Effector CD4-positive, alpha-beta T cell (primary cell): Measurements from ENCODE around the gene PTPRM.

ENCODE experiments used
- DNase-seq: peaks from one replicate; pipeline ENCODE4 v3.0.0-alpha.2; 2020

Gene PTPRM

GRCh38 chr18:8348051-8348720, 781.1 kb downstream of the PTPRM start:
- no peak for DNase-seq

GRCh38 chr18:8349608-8350323, 782.6 kb downstream of the PTPRM start:
- DNase-seq = no peak

GRCh38 chr18:8350628-8351027, 783.5 kb downstream of the PTPRM start:
- no peak for DNase-seq

GRCh38 chr18:8351161-8351560, 784.0 kb downstream of the PTPRM start:
- no peak for DNase-seq

- no peak for DNase-seq
Observed at GRCh38 chr18:8354304-8354703, 787.2 kb downstream of the PTPRM start.

GRCh38 chr18:8356001-8356400, 788.9 kb downstream of the PTPRM start:
- DNase-seq = no peak

- DNase-seq = no peak
Observed at GRCh38 chr18:8357320-8357719, 790.2 kb downstream of the PTPRM start.

- DNase-seq = no peak
Observed at GRCh38 chr18:8358033-8358765, 791.1 kb downstream of the PTPRM start.

- no peak for DNase-seq
Observed at GRCh38 chr18:8359076-8359475, 792.0 kb downstream of the PTPRM start.

- DNase-seq = no peak
Observed at GRCh38 chr18:8359481-8359880, 792.4 kb downstream of the PTPRM start.

- DNase-seq = no peak
Observed at GRCh38 chr18:8361941-8362471, 794.9 kb downstream of the PTPRM start.

GRCh38 chr18:8362863-8363262, 795.7 kb downstream of the PTPRM start:
- DNase-seq = no peak

- no peak for DNase-seq
Observed at GRCh38 chr18:8364385-8364784, 797.3 kb downstream of the PTPRM start.

- no peak for DNase-seq
Observed at GRCh38 chr18:8365006-8365405, 797.9 kb downstream of the PTPRM start.

- no peak for DNase-seq
Observed at GRCh38 chr18:8365528-8365927, 798.4 kb downstream of the PTPRM start.

- DNase-seq = no peak
Observed at GRCh38 chr18:8366070-8366469, 799.0 kb downstream of the PTPRM start.

GRCh38 chr18:8366656-8367055, 799.5 kb downstream of the PTPRM start:
- no peak for DNase-seq

GRCh38 chr18:8367217-8367988, 800.3 kb downstream of the PTPRM start:
- DNase-seq = no peak

GRCh38 chr18:8368512-8369217, 801.5 kb downstream of the PTPRM start:
- no peak for DNase-seq

- DNase-seq = no peak
Observed at GRCh38 chr18:8373486-8373885, 806.4 kb downstream of the PTPRM start.

- DNase-seq = no peak
Observed at GRCh38 chr18:8374676-8375075, 807.6 kb downstream of the PTPRM start.

GRCh38 chr18:8375249-8375648, 808.1 kb downstream of the PTPRM start:
- no peak for DNase-seq
